Measurements from ENCODE around the gene MMRN1. TPM values are rescaled to one million over a fixed set of nuclear protein-coding genes. Genes with fewer than 3 reads are reported as not detected.

MMRN1 gene
- polyA plus RNA-seq, 4 donors = 3.0 to 7.7 (median 5.2) TPM

DNA sequence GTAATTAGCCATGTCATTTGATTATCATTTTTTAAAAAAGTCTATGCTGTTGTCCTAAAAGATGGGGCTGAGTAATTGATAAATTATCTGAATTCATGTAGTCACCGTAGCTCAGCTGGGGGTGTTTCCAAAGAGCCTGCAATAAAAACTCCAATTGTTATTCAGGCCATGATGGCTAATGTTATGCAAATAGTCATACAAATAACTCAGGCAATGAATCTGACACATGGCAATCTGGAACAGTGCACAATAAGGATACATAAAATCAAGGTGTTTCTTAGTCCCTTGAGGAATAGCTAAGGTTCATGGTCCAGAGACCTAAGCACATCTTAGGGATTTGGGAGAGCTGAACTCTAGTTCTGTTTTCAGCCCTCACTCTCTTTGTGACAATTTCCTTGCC, 15.2 kb downstream of the MMRN1 start:
- no peak for DNase-seq (ENCODE audit: low read depth in 4 of 4, low spot score in 3 of 4)

GRCh38 chr4:89913623-89914022, 19.0 kb downstream of the MMRN1 start:
- no peak for DNase-seq (ENCODE audit: low read depth in 4 of 4, low spot score in 3 of 4)

GRCh38 chr4:89914609-89915550, 20.2 kb downstream of the MMRN1 start:
- DNase-seq (ENCODE audit: low read depth in 4 of 4, low spot score in 3 of 4) = no peak

GRCh38 chr4:89915937-89916336, 21.3 kb downstream of the MMRN1 start:
- DNase-seq (ENCODE audit: low read depth in 4 of 4, low spot score in 3 of 4) = no peak

DNA sequence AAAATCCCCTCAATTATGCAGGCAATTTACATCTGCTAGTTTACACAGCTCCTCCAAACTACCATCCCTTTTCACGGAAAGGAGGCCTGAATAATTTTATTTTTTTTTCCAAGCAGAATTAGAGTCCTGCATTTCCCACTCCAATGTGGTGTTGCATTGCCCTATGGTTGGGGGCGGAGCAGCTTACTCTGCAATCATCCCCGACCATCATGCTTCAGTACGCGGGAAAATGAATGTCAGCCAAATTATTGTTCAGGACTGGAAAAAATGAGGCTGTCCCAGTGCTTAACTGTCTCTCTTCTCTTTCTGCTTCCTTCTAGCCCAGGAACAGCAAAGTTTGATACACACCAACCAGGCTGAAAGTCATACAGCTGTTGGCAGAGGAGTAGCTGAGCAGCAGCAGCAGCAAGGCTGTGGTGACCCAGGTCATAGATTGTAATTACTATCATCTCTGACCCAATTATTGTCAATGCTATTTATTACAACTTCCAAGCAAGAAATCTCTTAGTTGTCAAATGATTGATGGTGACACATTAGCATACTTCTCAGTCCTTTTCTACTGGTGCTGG, 28.3 kb downstream of the MMRN1 start:
- DNase-seq (ENCODE audit: low read depth in 4 of 4, low spot score in 3 of 4) = no peak

DNA sequence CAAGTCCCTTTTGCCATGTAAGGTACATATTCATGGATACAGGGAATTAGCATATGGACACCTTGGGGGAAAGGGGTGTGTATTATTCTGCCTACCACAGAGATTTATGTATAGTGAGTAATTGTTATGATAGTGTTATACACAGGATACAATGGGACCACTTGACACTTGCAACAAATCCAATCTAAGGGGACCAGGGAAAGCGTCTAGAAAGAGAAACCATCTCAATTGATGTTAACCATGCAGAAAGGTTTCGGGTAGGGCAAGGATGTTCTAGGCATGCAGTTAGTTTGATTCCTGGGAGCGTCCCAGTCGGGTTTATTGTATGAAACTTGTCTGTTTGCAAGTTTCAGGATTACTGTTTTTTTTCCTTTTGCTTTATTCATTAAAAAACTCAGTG, 34.2 kb downstream of the MMRN1 start:
- no peak for DNase-seq (ENCODE audit: low read depth in 4 of 4, low spot score in 3 of 4)

GRCh38 chr4:89929425-89930159, 34.9 kb downstream of the MMRN1 start:
- DNase-seq (ENCODE audit: low read depth in 4 of 4, low spot score in 3 of 4) = no peak

GRCh38 chr4:89939546-89939945, 44.9 kb downstream of the MMRN1 start:
- DNase-seq (ENCODE audit: low read depth in 4 of 4, low spot score in 3 of 4) = no peak

DNA sequence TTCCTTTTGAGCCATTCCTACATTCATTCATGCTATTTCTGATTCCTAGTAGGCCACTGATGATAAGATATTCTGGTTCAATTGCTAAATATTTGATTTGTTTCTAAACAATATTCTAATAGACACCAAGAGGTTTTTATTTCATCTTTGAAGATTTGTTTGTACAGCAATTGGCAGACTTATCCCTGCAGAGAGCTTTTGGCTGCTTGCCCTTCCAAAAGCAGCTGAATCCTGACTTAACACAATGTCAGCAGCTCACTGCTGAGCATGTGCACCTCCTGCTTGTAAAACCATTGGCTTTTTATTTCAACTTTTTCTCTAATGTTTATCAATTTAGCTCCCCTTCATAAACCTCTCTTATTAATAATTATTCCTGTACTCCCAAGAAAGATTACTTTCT, 45.3 kb downstream of the MMRN1 start:
- DNase-seq (ENCODE audit: low read depth in 4 of 4, low spot score in 3 of 4) = no peak

DNA sequence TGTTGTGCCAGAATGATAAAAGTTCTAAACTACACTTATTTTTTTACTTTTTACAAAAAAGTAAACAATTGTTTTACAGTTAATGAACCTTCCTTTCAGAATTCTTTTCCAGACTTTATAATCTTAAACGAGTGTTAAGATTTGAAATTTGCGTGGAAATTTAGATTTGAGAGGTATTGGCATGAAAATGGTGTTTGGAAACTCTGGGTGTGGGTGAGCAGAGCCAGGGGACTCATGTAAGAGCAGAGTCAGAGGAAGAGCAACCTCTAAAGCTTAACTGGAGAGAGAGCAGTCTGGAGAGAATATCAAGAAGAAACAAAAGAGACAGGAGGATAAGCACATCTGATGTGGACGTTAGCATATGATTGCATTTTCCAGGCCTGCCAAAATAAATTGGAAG, 48.2 kb downstream of the MMRN1 start:
- DNase-seq (ENCODE audit: low read depth in 4 of 4, low spot score in 3 of 4) = no peak

DNA sequence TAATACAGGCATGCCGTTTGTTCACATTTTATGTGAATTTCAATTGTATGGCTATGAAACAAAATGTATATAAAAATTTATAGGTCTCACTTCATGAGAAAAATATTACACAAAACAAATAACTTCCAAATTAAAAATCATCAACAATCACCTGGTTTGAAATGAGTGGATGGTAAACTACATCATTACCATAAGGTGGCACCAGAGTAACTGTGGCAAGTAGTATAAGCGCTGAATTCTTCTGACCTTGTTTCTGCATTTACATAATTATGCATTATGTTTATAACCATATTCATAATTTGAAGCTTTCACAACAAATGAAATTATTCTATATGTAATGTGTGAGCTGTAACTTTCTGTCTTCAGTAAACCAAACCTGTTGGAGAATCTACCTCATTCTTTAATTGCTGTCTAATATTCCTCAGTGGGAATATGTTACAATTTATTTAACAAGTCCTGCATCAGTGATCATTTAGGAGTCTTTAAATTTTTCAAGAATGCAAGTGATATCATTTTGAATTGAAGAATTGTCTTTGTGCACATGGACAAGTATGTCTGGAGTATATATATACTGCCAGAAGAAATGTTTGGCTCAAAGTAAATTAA, 55.2 kb downstream of the MMRN1 start:
- no peak for DNase-seq (ENCODE audit: low read depth in 4 of 4, low spot score in 3 of 4)

DNA sequence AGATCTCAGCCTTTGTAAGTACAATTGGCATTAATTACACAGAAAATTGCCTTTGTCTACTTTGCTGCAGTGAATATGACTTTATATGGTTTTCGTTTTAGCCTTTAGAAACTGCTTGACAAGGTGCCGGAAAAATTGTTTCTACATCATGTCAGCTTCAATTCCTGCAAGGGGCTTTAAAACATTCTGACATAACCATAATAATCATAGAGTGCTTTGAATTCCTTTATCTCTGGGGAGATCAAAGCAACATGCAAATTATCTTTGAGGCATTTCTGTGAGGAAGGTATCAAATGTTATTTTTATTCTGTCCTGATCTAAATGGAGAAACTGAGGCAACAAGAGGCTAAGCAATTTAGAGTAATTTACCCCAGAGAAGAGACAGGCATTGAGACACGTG, 57.8 kb downstream of the MMRN1 start:
- DNase-seq (ENCODE audit: low read depth in 4 of 4, low spot score in 3 of 4) = no peak

DNA sequence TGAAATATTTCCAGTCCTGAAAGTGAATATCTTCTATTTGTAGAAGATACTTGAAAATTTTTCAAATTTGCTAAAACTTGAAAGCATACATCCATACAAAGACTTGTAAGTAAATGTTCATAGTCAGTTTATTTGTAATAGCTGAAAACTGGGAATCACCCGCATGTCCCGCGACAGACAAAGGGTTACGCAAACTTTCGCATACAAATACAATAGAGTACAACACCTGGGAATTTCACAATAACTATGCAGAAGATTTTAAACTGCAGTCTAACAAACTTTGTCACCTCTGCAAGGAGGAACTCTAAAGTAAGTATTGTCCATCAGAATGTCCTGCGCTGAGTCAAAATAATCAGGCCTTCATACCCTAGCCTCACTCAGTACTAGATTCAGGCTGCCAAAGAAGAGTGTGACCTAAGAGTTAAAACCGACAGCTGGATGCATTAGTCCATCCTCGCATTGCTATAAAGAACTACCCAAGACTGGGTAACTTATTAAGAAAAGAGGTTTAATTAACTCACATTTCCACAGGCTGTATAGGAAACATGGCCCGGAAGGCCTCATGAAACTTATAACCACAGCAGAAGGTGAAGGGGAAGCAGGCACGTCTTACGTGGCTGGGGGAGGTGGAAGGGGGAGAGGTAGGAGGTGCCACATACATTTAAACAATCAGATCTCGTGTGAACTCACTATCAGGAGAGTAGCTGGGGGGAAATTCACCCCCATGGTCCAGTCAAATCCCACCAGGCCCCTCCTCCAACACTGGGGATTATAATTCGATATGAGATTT, 60.4 kb downstream of the MMRN1 start:
- DNase-seq (ENCODE audit: low read depth in 4 of 4, low spot score in 3 of 4) = no peak

- DNase-seq (ENCODE audit: low read depth in 4 of 4, low spot score in 3 of 4) = no peak
Observed at GRCh38 chr4:89957046-89957926, 62.6 kb downstream of the MMRN1 start.

- no peak for DNase-seq (ENCODE audit: low read depth in 4 of 4, low spot score in 3 of 4)
Observed at GRCh38 chr4:89981789-89982334, 87.2 kb downstream of the MMRN1 start.

DNA sequence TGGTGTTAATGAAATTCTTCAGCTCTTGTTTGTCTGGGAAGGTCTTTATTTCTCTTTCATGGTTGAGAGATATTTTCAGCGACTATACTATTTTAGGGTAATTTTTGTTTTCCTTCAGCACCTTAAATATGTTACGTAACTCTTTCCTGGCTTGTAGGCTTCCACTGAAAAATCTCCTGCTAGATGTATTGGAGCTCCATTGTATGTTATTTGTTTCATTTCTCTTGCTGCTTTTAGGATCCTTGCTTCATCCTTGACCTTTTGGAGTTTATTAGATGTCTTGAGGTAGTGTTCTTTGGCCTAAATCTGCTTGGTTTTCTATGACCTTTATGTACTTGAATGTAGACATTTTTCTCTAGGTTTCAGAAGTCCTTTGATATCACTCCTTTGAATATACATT, 93.6 kb downstream of the MMRN1 start:
- no peak for DNase-seq (ENCODE audit: low read depth in 4 of 4, low spot score in 3 of 4)

GRCh38 chr4:89992744-89993143, 98.1 kb downstream of the MMRN1 start:
- DNase-seq (ENCODE audit: low read depth in 4 of 4, low spot score in 3 of 4) = peak in 1 of 4 donors; percentile 66

DNA sequence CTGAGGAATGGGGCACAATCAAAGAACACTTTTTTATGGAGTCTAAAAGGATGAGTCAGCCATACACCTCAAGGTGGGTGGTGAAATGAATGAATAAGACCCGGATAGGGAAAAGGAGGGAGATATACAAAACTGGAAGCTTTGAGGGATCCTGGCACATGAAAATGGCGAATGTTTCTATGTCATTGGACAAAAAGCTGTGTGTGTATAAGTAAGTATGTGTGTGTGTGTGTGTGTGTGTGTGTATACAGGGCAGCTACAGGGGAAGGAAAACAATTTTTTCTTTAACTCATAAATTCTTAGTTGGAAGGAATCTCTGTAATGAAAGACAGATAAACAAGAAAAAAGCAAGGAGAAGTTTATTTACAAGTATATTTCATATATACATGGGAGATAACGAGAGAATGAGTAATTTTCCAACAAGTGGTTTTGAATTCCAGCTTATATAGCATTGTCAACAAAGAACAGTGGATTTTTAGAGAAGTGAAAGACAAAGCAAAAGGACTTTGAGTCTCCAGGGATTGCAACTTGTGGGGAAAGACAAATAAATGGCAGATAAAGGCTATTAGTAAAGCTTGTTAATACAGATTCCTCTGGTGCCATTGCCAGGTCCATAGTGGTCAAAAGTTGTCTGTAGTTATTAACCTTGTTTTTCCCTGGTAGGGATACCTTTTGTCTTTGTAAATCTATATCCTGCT, 99.7 kb downstream of the MMRN1 start:
- no peak for DNase-seq (ENCODE audit: low read depth in 4 of 4, low spot score in 3 of 4)
